ENCODE data around the gene XXYLT1.

- TF ChIP-seq BRCA1 (IDR thresholded peaks at IDR 0.05; ENCODE audit: low read depth, low read length) (no peak), ZBTB4 (CRISPR knock-in tag; IDR thresholded peaks at IDR 0.05) (no peak), EZH2 (IDR thresholded peaks at IDR 0.05; ENCODE audit: borderline replicate concordance, control insufficient read depth, low read depth, low read length) (no peak), MXI1 (IDR thresholded peaks at IDR 0.05; ENCODE audit: low read depth, low read length) (no peak), YY1 (IDR thresholded peaks at IDR 0.05; ENCODE audit: low read depth, low read length) (no peak), SREBF2 (IDR thresholded peaks at IDR 0.05; ENCODE audit: low read length) (no peak)
Observed at GRCh38 chr3:195224980-195225580, 45.9 kb downstream of the XXYLT1 start.
